ENCODE data around the gene KRTAP4-2. TPM values are rescaled to one million over a fixed set of nuclear protein-coding genes. Genes with fewer than 3 reads are reported as not detected.
"Not testable (repeated sequence)": the region's sequence is repeated elsewhere in the genome, so short reads cannot be mapped to it uniquely, and the experiment has no call there.

Gene KRTAP4-2
- total RNA-seq, 2 experiments from 2014 or later = not detected

DNA sequence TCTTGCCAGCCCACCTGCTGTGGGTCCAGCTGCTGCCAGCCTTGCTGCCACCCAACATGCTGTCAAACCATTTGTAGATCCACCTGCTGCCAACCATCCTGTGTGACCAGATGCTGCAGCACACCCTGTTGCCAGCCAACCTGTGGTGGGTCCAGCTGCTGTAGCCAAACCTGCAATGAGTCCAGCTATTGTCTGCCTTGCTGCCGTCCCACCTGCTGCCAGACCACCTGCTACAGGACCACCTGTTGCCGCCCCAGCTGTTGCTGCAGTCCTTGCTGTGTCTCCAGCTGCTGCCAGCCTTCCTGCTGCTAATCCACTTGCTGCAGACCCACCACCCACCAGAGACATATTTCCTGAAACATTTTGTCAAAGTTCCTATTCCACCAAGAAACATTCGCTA lies 12.3 kb upstream of the KRTAP4-2 start:
- H3K9me3 ChIP-seq (ENCODE audit: low read length) = no peaks in the 10 kb centered on the region
- H3K4me2 ChIP-seq (ENCODE audit: low read length) = no peak overlapping the region
- H3K9me2 ChIP-seq (ENCODE audit: insufficient read depth, low read length) = no peaks in the 10 kb centered on the region
- no peak overlapping the region for H2AFZ ChIP-seq (ENCODE audit: low read length)
- H3K4me3 ChIP-seq (ENCODE audit: low read depth, low read length, poor library complexity, severe bottlenecking) = no peak overlapping the region
- no peak for DNase-seq (ENCODE audit: low spot score)
- CTCF ChIA-PET (ENCODE audit: unreplicated experiment) = no interaction called here
- no peak overlapping the region for H3K27ac ChIP-seq (ENCODE audit: low read depth, low read length, poor library complexity, severe bottlenecking)
- intact Hi-C loops (cut with micrococcal nuclease; ENCODE audit: unreplicated experiment) = no loop called here
- no peaks in the 10 kb centered on the region for H3K36me3 ChIP-seq (ENCODE audit: insufficient read depth, low read length)
- no TSS peak for BruUV-seq (replicated peaks)
- H3K4me1 ChIP-seq (ENCODE audit: insufficient read depth, low read length, poor library complexity, severe bottlenecking) = no peaks in the 10 kb centered on the region
- H4K20me1 ChIP-seq (ENCODE audit: insufficient read depth, low read length) = no peaks in the 10 kb centered on the region
- H3K79me2 ChIP-seq (ENCODE audit: insufficient read depth, low read depth, low read length) = no peaks in the 10 kb centered on the region
- POLR2A ChIA-PET = no interaction called here
- TF ChIP-seq EZH2phosphoT487 (IDR thresholded peaks at IDR 0.05; ENCODE audit: borderline replicate concordance, low read depth, low read length) = no peak
- TF ChIP-seq, protein P1, sequence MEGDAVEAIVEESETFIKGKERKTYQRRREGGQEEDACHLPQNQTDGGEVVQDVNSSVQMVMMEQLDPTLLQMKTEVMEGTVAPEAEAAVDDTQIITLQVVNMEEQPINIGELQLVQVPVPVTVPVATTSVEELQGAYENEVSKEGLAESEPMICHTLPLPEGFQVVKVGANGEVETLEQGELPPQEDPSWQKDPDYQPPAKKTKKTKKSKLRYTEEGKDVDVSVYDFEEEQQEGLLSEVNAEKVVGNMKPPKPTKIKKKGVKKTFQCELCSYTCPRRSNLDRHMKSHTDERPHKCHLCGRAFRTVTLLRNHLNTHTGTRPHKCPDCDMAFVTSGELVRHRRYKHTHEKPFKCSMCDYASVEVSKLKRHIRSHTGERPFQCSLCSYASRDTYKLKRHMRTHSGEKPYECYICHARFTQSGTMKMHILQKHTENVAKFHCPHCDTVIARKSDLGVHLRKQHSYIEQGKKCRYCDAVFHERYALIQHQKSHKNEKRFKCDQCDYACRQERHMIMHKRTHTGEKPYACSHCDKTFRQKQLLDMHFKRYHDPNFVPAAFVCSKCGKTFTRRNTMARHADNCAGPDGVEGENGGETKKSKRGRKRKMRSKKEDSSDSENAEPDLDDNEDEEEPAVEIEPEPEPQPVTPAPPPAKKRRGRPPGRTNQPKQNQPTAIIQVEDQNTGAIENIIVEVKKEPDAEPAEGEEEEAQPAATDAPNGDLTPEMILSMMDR (conservative IDR thresholded peaks at IDR 0.05; ENCODE audit: low read length) = no peak

DNA sequence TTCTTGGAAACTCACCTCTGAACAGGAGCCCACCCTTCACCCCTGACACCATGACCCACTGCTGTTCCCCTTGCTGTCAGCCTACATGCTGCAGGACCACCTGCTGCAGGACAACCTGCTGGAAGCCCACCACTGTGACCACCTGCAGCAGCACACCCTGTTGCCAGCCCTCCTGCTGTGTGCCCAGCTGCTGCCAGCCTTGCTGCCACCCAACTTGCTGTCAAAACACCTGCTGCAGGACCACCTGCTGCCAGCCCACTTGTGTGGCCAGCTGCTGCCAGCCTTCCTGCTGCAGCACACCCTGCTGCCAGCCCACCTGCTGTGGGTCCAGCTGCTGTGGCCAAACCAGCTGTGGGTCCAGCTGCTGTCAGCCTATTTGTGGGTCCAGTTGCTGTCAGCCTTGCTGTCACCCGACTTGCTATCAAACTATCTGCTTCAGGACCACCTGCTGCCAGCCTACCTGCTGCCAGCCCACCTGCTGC lies 11.9 kb upstream of the KRTAP4-2 start, which contains the start of gene KRTAP9-1:
Gene KRTAP9-1, plus strand, starts transcription at position 51 of the 482 bp plus-strand sequence. Its CDS starts 0 bp downstream, at position 51.
- H3K79me2 ChIP-seq (ENCODE audit: insufficient read depth, low read depth, low read length); intact Hi-C loops (cut with micrococcal nuclease; ENCODE audit: unreplicated experiment); DNase-seq (ENCODE audit: low spot score); H3K4me3 ChIP-seq (ENCODE audit: low read depth, low read length, poor library complexity, severe bottlenecking); POLR2A ChIA-PET; BruUV-seq (replicated peaks); H4K20me1 ChIP-seq (ENCODE audit: insufficient read depth, low read length); H3K4me1 ChIP-seq (ENCODE audit: insufficient read depth, low read length, poor library complexity, severe bottlenecking); H3K27ac ChIP-seq (ENCODE audit: low read depth, low read length, poor library complexity, severe bottlenecking); H3K9me3 ChIP-seq (ENCODE audit: low read length); H2AFZ ChIP-seq (ENCODE audit: low read length); H3K9me2 ChIP-seq (ENCODE audit: insufficient read depth, low read length); H3K36me3 ChIP-seq (ENCODE audit: insufficient read depth, low read length); H3K4me2 ChIP-seq (ENCODE audit: low read length); CTCF ChIA-PET (ENCODE audit: unreplicated experiment): not testable (repeated sequence)

DNA sequence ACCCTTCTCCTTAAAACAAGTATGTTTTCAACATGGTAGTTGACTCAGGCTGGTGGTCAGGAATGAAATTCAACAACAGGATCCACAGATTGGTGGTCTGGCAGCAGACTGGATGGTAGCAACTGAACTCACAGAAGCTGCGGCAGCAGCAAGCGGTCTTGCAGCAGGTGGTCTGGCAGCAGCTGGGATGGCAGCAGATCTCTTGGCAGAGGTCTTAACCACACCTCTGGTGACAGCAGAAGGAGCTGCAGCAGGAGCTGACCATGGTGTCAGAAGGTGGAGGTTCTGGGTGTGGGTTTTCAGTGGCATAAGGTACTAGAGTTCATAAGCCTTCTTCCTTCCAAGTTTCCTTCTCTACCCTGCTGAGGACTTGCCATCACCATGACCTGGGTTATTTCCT lies 8.9 kb upstream of the KRTAP4-2 start:
- Histone ChIP-seq H2AFZ (ENCODE audit: low read length) (no peak overlapping the region), H3K79me2 (ENCODE audit: insufficient read depth, low read depth, low read length) (no peaks in the 10 kb centered on the region), H3K36me3 (ENCODE audit: insufficient read depth, low read length) (no peaks in the 10 kb centered on the region), H3K4me3 (ENCODE audit: low read depth, low read length, poor library complexity, severe bottlenecking) (no peak overlapping the region), H4K20me1 (ENCODE audit: insufficient read depth, low read length) (no peaks in the 10 kb centered on the region), H3K27ac (ENCODE audit: low read depth, low read length, poor library complexity, severe bottlenecking) (no peak overlapping the region), H3K9me3 (ENCODE audit: low read length) (no peaks in the 10 kb centered on the region), H3K4me1 (ENCODE audit: insufficient read depth, low read length, poor library complexity, severe bottlenecking) (no peaks in the 10 kb centered on the region), H3K9me2 (ENCODE audit: insufficient read depth, low read length) (no peaks in the 10 kb centered on the region), H3K4me2 (ENCODE audit: low read length) (no peak overlapping the region)
- no peak for DNase-seq (ENCODE audit: low spot score)
- intact Hi-C loops (cut with micrococcal nuclease; ENCODE audit: unreplicated experiment) = no loop called here
- TF ChIP-seq, protein P1 (conservative IDR thresholded peaks at IDR 0.05; ENCODE audit: low read length) = no peak
- no peak for TF ChIP-seq EZH2phosphoT487 (IDR thresholded peaks at IDR 0.05; ENCODE audit: borderline replicate concordance, low read depth, low read length)
- ChIA-PET CTCF (ENCODE audit: unreplicated experiment) (no interaction called here), POLR2A (no interaction called here)
- no TSS peak for BruUV-seq (replicated peaks)

All from OCI-LY7 (cell line).